Stimulated activated naive CD4-positive, alpha-beta T cell treated with Interleukin-2 at 50 U/mL for 16 hours (primary cell): Measurements from ENCODE around the gene ASCL1.

Experiments used
- DNase-seq: peaks from one replicate; lab custom pipeline; 2025; lab: John Stamatoyannopoulos, UW

The ASCL1 gene

DNA sequence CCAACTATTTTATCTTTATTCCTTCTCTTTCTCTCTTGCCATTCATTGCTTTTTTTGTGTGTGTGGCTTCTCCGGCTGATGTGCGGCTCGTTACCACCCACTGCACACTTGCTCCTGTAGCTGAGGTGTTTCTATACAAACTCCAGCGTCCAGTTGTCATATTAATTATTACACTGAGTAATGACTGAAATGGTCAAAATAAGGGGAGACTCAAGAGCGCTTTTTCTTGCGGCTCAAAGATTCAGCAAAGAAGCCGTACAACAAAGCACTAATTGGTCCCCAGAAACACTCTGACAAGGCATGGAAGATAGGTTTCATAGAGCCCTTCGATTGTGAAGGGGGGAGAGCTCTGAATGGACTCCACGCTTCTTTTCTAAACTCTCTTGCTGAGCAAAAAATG, 5.6 kb upstream of the ASCL1 start:
- no peak for DNase-seq

DNA sequence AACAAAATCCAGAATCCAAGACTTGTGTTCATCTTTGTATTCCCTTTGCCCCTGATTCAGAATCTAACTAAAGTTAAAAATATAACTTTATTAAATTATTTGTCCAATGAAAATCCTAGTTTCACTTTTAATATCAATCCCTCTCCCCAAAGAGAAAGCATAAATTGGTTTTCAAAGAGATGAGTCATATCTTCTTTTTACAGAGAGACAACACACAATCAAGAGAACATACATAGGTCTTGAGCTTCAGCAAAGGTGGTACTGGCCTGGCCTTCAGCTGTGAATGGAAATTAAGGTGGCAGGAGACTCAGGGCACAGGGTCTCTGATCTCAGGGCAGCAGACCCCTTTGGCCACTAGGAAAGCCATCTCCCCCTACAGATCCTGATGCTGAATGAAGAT, 4.3 kb upstream of the ASCL1 start:
- no peak for DNase-seq

DNA sequence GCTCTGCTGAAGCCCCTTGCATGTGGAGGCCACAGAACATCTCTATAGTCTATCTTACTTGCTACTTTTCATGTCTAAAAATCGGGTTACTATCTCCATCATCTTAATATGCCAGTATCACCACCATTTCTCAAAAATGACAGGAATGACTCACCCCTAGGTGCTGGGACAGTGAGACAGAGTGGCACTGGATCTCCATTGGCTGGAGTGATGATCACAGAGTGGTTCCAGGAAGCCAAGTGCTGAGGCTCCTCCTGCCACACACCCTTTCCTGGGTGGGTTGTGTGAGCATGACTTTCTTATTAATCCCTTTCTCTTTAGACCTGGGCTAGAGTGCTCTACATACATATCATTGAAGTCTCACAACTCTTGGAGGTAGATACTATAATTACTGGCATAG, 3.3 kb upstream of the ASCL1 start:
- DNase-seq, result no peak

DNA sequence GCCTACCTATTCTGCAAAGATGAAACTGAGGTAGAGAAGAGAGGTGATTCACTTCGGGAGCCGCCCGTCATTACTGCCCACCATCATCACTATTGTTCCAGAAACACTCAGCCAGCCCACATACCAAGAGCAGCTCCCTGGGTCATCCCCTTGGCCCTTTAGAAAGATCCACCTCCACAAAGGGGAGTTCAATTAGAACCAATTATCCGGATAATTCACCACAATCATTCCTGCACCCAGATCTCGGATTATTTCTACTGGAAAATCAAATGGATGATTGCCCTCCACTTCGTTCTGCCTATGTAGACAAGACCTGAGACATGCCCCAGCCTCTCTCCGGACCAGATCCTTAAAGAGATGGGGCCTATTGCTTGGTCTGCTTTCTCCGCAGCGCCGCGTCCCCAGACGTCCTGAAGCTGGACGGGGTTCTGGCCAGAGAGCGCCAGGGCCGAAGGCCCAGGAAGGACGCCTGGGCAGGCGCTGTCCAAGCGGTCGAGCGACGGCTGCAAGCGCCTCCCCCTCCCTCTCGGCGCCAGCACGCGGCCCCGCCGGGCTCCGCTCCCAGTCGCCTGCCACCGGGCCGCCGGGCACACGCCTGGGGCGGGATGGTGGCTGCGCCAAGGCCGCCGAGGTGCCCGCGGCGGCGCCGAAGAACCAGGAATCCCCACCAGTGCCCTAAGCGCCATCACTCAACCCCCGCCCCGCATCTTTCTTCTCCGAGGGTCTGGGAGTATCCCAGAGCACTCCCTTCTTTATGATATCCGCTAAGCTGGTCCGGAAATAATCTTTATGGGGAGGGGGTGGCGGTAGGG, 1.3 kb upstream of the ASCL1 start:
- no peak for DNase-seq

GRCh38 chr12:102956738-102957327, 641 bp upstream of the ASCL1 start:
- no peak for DNase-seq

DNA sequence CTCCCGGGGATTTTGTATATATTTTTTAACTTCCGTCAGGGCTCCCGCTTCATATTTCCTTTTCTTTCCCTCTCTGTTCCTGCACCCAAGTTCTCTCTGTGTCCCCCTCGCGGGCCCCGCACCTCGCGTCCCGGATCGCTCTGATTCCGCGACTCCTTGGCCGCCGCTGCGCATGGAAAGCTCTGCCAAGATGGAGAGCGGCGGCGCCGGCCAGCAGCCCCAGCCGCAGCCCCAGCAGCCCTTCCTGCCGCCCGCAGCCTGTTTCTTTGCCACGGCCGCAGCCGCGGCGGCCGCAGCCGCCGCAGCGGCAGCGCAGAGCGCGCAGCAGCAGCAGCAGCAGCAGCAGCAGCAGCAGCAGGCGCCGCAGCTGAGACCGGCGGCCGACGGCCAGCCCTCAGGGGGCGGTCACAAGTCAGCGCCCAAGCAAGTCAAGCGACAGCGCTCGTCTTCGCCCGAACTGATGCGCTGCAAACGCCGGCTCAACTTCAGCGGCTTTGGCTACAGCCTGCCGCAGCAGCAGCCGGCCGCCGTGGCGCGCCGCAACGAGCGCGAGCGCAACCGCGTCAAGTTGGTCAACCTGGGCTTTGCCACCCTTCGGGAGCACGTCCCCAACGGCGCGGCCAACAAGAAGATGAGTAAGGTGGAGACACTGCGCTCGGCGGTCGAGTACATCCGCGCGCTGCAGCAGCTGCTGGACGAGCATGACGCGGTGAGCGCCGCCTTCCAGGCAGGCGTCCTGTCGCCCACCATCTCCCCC, 777 bp downstream of the ASCL1 start:
- DNase-seq, result no peak

GRCh38 chr12:102958830-102959176, 1.3 kb downstream of the ASCL1 start:
- no peak for DNase-seq

- DNase-seq, result no peak
Observed at GRCh38 chr12:102959391-102959790, 1.9 kb downstream of the ASCL1 start.

DNA sequence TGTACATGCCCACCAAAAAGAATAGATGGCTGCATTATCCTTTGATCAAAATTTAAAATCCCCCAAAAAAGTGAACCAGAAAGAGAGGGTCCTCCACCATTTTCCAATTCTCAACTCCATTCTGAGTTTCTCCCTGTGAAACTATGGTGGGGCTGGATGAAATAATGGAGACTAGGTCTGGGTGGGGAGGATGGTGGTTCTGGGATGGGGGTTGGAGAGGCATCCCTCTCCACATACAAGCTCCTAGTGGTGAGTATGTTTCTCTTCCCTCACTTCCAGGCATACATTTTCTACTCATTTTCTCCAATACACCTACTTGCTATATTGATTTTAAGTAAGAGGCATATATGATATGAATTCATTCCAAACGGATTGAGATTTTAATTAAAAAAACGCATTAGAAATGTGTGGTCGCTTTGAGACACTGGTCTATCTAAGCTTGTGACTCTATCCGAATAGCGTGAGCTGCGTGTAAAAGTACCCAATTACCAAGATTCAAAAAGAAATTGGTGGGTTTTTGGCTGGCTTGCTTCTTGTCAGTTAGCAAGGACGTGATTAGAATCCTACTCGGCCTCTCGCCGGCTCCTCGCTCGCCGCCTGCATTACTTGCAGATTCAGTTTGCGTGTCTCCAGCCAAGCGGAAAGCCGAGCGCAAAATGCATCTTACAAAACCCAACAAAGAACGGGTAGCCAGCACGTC, 3.4 kb downstream of the ASCL1 start:
- DNase-seq, result no peak

DNA sequence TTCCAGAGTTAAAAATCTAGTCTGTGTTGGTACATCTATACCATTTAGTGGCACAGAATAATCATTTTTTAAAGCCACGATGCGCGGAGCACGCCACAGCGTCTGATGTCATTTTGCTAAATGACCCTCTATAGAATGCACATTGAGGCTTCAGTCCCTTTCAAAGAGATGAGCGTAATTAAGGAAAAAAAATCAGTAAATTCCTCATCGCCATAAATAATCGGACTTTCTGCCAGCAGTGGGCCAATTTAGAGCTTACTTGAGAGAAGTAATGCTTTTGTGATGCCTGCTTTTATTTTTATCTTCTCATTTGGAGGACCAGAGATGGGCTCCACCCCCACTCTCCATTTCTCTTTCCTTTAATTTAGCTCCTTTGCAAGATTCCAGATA, 4.0 kb downstream of the ASCL1 start:
- DNase-seq, result no peak

- no peak for DNase-seq
Observed at GRCh38 chr12:102962532-102962931, 5.1 kb downstream of the ASCL1 start.

DNA sequence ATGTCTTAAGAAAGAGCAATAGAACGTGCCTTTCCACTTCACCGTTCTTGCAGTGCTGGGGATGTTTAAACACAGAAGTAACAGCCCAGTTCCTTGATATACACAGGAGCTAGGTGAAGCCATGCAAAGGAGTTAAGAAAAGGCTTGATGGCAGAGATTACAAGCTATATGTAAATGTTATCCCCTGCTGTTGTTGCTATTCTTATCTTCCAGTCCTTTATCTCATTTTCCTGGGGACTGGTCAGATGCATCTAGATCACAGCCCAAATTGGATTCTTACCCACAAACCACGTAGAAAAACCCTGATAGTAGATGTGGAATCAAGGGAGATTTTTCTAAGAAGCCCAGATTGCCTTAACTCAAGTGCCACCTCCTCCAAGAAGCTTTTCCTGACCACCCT, 5.5 kb downstream of the ASCL1 start:
- DNase-seq, result no peak

- no peak for DNase-seq
Observed at GRCh38 chr12:102963796-102964195, 6.3 kb downstream of the ASCL1 start.

DNA sequence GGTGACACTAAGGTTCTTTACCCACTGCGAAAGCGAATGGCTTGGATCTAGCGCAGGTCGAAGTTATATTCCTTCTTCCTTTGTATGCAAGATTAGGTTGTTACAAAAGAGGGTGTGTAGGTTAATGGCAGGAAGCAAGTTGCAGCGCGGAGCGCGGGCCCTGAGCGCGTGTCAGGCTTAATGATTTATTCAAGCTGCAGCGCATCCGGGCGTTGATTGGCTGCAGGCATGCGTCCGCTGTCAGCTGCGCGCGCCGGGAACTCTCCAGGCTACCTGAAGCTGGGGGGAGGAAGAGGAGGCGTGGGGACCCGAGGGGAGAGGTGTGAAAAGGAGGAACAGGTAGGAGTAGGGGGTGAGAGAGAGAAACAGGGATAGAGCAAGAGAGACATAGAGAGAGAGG, 7.4 kb downstream of the ASCL1 start:
- no peak for DNase-seq

DNA sequence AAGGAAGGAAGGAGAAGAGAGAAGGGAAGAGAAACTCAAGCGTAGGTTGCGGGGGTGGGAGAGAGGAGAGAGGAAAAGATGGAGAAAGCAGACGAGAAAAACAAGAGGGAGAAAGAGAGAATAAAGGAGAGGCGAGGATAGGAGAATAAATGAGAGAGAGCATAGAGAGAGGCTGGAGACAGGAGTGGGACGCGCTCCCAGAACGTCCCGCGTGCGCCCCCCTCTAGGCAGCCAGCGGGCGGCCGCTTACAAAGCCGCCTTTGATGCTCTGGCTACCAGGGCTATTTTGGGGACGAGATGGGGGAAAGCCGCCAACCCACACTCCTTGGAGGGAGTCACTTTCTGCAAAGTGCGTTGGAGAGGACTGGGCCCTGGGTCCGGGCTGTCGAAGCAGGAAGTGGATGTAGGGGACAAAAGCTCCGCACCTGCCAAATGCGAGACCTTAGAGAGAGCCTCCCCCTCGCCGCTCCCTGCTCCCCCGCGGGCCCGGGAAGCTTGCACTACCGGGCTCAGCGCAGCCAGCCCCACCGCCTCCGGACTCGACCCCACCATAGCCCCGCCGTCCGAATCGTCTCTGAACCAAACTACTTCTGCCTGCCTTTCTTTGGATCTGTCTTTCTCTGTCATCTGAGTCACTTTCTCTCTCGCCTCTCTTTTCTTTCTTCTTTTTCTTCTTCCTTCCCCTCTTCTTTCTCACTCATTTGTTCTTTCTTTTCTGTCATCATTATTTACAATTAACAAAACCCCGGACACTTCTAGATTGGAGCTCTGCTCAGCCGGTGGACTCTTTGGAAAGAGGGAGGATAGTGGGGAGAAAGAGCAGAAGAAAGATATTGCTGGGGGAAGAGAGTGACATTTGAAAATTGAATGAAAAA, 8.0 kb downstream of the ASCL1 start:
- no peak for DNase-seq

GRCh38 chr12:102966200-102966863, 8.9 kb downstream of the ASCL1 start:
- no peak for DNase-seq

- no peak for DNase-seq
Observed at GRCh38 chr12:102970780-102971179, 13.3 kb downstream of the ASCL1 start.

DNA sequence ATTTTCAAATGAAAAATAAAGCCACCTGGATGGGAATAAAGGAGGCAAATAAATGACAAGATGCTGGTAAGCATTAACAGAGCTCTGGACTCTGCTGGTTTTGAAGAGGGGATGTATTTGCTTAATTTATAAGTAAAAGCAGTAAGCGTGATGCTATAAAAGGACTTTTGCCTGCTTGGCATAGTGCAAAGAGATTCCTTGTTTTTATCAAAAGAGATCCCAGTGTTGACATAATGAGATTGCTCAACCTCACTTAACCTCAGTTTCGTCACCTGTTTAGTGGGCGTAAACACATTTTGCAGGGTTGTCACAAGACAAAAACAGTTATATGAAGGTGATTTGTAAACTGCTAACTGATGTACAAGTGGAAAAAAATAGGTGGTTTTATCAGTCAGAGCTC, 13.8 kb downstream of the ASCL1 start:
- no peak for DNase-seq

- DNase-seq, result no peak
Observed at GRCh38 chr12:102973583-102973982, 16.1 kb downstream of the ASCL1 start.

GRCh38 chr12:102976609-102977280, 19.3 kb downstream of the ASCL1 start:
- no peak for DNase-seq
